ENCODE measurements around the gene COL9A3.
A peak's percentile ranks its signal among the peaks of the same experiment; 100 is the strongest.

COL9A3 gene

DNA sequence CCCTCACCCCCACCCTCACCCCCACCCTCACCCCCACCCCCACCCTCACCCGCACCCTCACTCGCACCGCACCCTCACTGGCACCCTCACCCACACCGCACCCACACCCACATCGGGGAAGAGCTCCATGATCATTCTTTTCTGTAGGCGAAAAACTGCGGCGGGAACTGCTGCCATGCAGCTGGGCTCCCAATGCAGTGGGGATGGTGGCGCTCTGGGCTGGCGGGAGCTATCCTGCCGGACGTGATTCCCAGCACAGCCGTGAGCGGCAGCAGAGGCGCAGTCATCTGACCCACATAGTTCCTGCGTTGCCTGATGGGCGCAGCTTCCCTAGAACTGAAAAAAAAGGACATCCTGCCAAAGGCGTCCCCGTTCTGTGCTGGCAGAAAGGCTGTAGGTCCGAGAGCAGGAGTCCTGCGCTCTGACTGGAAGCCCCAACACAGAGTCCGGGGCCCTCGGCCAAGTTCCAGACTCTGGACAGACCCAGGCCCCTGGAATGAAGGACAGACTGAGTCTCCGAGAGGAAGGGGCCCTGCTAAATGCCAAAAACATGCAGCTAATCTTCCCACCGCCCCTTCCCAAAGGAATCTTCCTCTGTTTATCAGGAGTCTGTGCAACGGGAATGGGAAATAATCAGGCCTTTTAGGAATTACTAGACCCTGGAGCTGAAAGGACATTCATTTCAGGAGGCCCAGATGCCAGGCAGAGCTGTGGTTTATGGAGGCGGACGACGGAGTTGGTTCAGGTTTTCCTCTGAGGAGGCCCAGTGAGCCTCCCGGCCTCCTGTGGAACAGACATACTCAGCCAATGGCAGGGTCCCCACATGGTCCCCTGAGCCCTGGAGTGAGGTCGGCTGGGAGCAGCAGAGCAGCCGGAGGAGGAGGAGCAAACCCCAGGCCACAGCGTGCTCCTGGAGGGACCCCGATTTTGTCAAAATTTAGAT, 58.8 kb downstream of the COL9A3 start:
- DNase-seq (ENCODE audit: low read depth, low spot score) = no peak
- H3K27ac ChIP-seq = peak overlapping the region; percentile 41

DNA sequence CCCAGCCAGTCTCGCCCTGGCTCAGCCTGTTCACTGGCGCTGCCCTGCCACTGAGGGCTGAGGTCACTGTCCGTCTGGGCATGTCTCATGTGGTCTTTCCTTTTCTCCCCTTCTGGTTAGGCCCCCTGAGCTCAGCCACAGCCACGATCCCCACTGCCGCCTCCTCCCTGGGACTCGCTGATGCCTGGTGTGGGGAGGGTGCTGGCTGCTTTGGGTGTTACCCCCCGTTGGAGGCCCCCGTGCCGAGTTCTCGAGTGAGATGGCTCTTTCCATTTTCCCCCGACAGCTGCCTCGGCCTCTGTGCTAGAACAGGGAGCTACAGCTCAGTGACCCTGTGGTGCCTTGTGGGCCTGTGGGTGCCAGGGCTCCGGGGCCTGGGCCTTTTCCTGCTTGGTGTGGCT, 59.7 kb downstream of the COL9A3 start:
- no peak overlapping the region for H3K27ac ChIP-seq
- no peak for DNase-seq (ENCODE audit: low read depth, low spot score)

DNA sequence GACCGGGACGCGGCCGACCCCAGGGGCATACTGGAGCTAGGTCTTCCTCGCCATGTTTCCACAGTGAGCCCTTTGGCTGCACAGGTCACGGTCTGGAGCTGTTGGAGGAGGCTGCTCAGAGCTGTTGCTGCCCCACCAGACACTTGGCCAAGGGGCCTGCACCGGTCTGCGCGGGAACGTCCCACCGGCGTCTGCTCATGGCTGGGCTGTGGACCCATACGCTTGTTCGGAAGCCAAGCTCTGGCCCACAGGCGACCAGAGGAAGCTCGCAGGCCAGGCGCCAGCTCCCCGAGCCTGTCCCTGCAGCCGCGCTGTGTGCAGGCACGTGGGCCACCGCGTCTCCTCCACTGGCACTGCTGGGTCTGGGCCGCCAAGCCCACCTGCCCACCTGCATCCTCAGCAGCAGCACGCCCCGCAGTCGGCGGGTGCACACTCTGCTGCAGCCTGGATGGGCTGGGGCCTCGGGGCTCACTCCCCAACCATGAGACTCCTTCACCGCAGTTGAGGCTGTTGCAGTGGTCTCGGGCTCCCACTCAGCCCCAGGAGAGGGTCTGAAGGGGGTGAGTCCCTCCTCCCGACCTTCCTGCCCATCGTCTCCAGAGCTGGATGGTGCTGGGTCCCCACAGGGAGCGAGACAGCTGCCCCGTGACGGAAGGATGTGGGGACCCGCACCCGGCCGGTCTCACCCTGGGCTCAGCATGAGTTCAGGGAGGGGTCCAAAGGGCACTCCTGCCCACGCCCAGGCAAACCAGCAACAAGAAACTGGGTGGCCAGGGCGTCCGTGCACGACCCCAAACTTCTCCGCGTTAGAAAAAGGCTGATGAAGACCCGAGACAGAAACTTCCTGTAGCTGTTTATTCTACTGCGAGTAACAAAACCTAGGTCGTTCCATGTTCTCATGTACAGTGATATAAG, 60.3 kb downstream of the COL9A3 start:
- H3K27ac ChIP-seq = no peak overlapping the region
- DNase-seq (ENCODE audit: low read depth, low spot score) = no peak

DNA sequence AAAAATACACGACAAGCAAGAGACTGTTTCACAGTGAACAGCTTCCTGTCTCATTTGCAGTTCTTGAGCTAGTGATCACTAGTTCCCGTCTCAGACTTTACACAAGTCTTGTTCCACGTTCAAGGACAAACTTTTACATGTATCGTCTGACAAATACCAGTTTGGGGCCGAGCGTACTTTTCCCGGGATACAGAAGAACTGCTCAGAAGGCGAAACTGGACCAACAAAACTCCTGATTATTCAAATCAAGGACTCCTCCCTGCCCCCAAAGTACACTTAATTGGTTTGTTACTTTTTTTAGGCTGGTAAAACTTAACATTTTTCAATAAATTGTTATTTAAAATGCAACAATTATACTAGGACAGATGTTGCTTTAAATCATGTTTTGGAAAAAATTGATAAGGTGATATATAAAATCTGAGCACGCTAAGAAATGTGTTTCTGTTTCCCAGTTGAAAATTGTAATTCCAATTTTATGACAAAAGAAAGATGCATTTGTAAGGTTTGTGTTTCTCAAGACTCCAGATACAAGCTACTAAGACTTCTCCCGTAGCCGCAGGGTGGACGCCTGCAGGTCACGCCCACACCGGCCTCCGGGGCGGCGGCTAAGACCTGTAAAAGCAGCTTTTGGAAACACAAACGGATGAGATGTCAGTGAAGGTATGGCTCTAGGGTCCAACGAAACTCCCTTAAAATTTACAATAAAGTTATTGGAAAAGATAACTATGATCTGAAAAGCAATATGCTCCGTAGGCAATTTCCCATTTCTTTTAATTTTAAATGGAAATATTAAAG, 61.6 kb downstream of the COL9A3 start:
- H3K27ac ChIP-seq = no peak overlapping the region
- DNase-seq (ENCODE audit: low read depth, low spot score) = no peak

DNA sequence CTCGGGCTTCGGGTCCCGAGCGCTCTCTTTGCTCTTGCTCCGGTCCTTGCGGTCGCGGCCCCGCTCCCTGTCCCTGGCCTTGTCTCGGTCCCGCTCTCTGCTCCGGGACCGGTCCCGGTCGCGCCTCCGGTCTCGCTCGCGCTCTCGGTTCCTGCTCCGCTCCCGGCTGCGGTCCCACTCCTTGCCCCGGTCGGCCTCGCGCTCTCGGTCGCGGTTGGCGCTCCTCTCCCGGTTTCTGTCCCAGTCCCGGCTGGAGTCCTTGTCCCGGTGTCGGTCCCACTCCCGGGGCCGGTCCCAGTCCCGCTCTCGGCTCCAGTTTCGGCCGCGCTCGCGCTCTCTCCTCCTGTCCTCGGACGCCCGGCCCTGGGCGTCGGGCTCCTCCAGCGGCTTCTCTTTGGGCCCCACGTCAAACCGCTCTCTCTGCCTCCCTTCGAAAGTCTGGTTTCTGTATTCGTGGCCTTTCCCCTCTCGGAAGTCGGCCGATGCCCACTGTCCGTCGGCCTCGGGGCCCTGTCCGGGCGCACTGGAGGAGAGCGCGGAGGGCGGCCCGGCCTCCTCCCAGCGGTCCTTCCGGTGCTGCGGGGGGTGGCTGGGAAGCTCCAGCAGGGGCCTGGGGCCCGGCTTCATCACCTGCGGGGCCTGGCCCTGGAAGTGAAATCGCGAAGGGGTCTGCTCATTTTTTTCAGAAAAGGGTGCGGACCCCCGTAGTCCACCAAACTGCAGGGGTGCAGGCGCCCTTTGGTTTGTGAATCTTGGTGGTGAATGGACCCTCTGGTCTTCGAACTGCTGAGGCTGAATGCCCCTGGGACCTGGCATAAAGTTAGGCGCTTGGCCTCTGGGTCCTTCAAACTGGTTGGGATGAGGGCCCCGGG, 62.7 kb downstream of the COL9A3 start:
- H3K27ac ChIP-seq = no peak overlapping the region
- DNase-seq (ENCODE audit: low read depth, low spot score) = no peak

DNA sequence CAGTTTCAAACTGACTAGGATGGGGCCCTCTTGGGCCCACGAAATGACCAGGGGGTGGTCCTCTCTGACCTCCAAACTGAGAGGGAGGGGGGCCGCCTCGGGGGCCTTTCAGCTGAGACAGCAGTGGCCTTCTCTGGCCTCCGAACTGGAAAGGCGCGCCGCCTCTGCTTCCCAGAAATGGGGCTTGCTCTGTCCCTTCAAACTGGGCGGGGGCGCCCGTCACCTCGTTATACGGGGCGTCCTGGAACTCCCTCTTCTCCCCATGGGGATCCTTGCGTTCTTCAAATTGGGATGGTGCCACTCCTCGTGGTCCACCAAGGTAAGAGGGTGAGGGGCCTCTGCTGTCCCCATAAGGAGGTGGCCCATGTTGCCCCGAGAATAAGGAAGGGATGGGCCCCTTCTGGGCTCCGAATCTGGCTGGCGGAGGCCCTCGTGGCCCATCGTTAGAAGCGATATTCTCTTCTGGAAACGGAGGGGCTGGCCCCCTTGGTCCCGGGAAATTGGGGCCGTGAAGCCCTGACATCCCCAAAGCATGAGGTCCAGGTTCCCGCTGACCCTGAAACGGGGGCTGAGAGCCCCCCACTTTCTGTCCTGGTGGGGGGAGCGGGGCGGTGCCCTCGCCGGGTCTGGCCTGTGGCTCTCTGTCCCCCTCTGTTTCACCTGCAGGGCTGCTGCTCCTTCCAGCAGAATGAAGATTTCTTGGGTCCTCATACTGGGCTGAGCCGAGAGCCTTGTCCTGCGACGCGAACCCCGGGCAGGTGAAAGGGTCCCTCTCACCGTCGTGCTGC, 63.5 kb downstream of the COL9A3 start:
- H3K27ac ChIP-seq = no peak overlapping the region
- DNase-seq (ENCODE audit: low read depth, low spot score) = no peak

DNA sequence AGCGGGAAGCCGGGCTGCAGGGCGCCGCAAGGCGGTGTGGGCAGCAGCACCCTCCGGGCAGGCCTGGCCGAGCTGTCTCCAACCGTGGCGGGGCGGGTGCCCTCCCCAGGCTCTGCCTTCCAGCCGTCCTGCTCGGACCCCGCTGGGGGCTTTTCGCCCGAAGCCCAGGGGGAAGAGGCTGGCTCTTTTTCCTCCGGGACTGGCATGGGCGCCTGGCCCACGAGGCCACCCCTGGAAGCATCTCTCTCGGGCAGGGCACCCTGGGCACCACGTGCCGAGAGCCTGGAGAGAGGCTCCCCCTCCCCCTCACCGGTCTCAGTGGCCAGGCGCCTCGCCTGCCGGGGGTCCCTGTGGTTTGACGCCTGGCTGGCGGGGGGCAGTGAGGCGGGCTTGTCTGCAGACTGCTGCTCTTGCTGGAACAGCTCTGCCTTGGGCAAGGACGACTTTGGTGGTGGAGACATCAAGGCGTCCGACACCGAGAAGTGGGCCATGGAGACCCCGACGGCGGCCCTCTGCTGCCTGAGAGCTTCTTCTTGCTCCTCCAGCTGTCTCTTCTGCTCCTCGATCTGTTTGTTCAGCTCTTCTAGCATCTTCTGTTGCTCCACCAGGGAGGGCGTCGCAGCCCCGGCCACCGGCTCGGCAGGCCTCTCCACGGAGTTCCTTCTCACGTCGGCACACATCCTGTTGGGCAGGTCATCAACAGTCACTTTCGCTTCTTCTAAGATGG, 64.2 kb downstream of the COL9A3 start:
- DNase-seq (ENCODE audit: low read depth, low spot score) = no peak
- no peak overlapping the region for H3K27ac ChIP-seq

DNA sequence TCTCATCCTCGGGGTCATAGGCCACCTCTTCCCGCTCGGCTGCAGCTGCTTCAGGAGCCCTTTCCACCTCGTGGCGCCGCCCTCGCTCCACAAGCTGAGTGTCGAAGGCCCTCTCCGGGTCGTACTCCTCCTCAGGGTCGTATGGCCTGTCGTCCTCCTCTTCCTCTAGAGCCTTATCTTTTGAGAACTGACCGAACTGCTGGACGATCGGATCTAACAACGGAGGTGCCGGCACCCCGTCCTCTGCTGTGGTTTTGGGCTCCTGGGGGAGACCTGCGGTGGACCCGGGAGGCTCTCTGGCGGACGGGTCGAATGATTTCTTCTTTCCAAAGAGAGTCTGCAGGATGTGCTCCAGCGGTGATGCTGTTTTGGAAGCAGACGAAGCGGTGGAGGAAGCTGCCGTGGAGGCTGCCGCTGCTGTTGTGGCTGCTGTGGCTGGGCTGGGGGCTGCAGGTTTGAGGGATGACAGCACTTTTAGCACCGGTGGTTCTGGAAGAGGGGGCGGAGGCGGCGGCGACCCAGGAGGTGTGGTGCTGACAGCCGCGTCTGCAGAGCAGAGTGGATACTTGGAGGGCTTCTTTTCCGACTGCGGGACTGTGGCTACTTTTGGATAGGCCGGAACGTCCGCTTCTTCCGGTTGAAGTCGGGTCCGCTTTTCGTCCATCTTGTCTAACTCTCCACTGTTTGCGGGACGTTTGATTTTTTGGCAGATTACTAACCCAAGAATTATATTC, 65.0 kb downstream of the COL9A3 start:
- DNase-seq (ENCODE audit: low read depth, low spot score) = no peak

DNA sequence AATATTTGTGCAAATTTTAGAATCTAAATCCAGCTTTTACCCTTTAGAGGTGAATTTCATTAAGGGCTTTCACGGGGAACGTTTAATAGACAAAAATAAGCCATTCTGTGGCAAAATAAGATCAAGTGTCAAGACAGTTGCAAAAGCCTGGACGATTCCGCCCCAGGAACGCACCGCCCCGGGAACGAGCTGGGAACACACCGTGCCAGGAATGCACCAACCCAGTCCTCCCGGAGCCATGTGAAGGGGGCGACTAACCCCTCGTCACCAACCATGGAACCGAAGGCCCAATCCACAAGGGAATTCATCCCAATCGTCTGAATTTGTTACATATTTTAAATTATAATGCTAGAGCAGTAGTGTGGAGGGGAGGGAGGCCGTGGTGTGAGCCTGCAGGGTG, 65.6 kb downstream of the COL9A3 start:
- no peak overlapping the region for H3K27ac ChIP-seq
- DNase-seq (ENCODE audit: low read depth, low spot score) = no peak

More for the DNA sequence above, 65.0 kb downstream of the COL9A3 start:
- H3K27ac ChIP-seq = no peak overlapping the region

DNA sequence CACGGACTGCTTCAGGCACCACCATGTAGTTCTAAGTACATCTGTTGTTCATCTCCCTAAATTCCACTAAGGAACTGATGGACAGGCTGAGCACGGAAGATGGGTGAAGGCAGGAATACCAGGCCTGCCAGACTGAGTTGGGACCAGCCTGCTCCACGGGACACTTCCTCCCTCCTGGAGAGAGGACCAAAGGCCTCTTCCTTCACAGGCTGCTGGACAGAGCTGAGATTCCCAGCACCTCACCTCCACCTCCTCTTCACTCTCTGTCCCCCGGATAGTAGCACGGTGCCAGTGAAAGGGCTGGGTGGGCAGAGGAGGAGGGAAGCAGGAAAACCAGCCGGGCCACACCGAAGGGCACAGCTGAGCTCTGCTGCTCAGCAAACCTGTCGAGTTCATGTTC, 67.7 kb downstream of the COL9A3 start:
- H3K27ac ChIP-seq = no peak overlapping the region
- no peak for DNase-seq (ENCODE audit: low read depth, low spot score)

DNA sequence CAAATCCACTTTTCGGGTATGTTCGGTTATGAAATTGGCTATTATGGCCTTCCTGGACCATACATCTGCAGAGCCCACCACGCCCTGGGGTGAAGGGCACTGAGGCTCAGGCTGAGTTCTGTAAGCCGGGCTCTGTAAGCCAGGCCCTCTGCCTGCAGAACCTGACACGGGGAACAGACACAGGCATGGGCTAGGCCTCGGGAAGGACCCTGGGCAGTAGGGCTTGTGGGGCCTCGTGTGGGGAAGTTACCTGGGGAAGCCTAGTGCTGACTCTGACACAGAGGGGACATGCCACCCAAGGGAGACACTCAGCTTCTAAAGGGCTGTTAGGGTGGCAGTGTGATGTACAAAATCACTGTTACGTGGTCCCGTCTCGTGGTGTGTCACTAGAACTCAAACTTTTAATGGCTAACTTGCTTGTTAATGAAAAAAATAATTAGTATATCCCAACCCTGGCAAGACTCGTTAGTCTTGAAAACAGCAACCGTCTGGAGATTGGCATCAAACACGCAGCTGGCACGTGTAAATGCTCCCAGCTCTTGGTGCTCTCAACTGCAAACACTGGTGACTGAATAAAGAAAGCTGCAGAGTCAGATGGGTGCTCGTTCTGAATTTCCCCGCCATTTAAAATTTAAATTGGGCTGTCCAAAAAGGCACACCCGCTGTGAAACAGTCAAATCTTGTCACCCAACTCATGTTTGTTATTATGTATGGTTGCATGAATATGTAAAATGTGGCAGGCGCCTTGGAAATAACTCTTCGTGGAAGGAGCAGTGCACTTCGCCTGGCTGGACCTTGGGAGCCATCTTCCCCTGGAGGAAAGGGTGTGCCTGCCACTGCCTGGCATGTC, 68.4 kb downstream of the COL9A3 start:
- H3K27ac ChIP-seq = no peak overlapping the region
- DNase-seq (ENCODE audit: low read depth, low spot score) = no peak

DNA sequence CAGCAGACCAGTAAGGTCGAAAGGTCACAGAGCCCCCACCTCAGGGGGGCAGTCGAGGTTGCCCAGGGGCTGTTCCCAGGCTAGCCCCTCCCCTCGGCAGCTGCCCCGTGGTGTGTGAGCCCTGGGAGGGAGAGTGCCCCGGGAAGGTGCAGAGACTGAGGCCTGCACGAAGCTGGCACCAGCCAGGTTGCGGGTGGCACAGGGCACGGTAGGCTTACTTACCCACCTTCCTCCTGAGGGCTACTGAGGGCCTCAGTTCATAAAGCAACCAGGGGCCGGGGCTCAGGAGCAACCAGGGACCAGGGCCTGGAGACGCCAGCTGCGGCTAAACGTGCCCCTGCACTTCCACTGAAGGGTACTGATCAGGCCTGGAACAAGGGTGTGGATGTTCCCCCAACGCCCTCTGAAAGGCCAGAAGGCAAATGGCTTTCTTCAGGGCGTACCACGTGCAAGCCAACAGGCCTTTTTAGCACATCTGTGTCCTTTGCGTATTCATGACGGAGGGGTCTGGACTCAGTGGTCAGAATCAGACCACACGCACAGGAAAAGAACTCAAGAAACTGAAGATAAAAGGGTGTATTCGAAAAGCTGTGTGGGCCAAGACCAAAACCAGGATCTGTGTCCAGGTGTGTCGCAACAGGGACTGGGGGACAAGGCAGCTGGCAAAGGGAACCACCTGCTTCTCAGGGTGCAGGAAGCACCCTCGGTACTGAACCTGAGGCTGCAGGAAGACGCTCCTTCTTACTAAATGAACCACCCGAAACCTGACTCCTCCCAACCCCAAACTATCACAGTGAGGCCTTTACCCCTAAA, 69.3 kb downstream of the COL9A3 start:
- no peak overlapping the region for H3K27ac ChIP-seq
- no peak for DNase-seq (ENCODE audit: low read depth, low spot score)

DNA sequence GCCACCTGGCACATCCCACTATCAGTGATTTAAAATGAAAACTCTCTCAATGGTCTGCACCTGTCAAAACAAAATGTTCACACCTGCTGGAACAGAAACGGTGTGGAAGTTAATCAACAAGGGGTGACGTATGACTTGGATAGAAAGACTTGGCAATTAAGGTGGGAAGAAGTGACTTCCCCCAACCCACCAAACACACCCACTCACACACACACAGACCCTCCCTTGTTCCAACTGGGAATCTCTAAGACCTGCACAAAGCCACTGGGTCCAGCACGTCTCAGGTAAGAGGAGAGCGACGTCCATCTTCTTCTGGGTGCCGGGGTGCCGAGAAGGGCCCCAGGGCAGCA, 69.8 kb downstream of the COL9A3 start:
- H3K27ac ChIP-seq = no peak overlapping the region
- no peak for DNase-seq (ENCODE audit: low read depth, low spot score)

DNA sequence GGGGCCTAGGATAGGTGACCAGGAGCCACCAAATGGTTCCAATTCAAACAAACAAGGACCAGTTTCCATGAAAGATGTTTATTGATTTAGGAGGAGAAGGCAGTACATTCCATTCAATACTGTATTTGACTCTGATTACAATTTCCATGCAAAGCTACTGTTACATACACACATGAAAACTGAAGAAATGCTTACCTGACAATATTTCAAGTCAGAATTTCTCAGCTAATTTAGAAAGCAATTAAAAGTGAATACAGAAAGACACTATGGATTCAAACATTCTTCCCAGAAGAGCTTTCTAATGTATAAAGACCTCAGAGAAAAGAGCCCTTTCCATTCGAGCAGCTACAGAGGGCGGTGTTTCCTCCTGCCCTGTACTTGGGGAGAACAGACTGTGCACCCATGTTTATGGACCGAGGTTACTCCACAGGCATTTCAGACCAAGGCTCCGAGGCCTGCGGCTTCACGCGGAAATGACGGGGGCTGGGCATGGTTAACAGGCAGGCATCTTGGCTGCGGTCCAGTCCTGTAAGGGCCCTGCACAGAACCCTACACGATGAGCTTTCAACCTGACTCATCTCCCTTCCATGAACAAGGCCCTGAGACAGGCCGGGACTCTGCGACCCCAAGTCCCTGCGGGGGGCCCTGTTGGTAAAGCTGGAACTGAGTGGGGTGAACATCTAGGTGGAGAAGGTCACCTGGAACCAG, 70.5 kb downstream of the COL9A3 start:
- peak overlapping the region; percentile 8 for H3K27ac ChIP-seq
- peak; percentile 51 for DNase-seq (ENCODE audit: low read depth, low spot score)

DNA sequence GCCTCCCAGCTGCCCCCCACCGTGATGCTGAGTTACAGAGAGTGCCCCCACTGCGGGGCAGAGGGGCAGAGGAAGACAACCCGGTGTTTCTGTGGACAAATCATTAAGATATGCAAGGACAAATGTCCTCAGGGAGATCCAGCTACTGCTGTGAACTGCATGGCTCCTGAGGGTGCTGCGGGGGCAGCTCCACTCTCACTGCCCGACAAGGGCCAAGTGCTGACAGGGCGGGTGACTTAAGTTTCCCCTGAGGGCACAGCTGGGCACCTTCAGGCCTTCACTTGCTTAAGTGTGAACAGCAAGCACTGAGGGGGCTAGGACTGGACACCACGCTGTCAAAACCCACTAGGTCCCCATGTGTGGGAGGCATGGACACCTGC, 71.0 kb downstream of the COL9A3 start:
- no peak for DNase-seq (ENCODE audit: low read depth, low spot score)
- H3K27ac ChIP-seq = peak overlapping the region; percentile 8

Data from epithelial cell of prostate (primary cell).